Measurements from ENCODE around the gene RASSF9. TPM values are rescaled to one million over a fixed set of nuclear protein-coding genes. Genes with fewer than 3 reads are reported as not detected.
A peak's percentile ranks its signal among the peaks of the same experiment; 100 is the strongest.

RASSF9 gene
- total RNA-seq, 1 donor = 7.7 TPM

- TF ChIP-seq, protein P1, sequence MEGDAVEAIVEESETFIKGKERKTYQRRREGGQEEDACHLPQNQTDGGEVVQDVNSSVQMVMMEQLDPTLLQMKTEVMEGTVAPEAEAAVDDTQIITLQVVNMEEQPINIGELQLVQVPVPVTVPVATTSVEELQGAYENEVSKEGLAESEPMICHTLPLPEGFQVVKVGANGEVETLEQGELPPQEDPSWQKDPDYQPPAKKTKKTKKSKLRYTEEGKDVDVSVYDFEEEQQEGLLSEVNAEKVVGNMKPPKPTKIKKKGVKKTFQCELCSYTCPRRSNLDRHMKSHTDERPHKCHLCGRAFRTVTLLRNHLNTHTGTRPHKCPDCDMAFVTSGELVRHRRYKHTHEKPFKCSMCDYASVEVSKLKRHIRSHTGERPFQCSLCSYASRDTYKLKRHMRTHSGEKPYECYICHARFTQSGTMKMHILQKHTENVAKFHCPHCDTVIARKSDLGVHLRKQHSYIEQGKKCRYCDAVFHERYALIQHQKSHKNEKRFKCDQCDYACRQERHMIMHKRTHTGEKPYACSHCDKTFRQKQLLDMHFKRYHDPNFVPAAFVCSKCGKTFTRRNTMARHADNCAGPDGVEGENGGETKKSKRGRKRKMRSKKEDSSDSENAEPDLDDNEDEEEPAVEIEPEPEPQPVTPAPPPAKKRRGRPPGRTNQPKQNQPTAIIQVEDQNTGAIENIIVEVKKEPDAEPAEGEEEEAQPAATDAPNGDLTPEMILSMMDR (IDR thresholded peaks at IDR 0.05; ENCODE audit: insufficient read depth, low read length) = no peak
- DNase-seq (ENCODE audit: low read depth) = no peak
- peak overlapping the region; percentile 68 for H3K4me3 ChIP-seq (ENCODE audit: low read depth, low read length)
These were observed 1.8 kb downstream of the RASSF9 start for GRCh38 chr12:85834378-85834777.

DNA sequence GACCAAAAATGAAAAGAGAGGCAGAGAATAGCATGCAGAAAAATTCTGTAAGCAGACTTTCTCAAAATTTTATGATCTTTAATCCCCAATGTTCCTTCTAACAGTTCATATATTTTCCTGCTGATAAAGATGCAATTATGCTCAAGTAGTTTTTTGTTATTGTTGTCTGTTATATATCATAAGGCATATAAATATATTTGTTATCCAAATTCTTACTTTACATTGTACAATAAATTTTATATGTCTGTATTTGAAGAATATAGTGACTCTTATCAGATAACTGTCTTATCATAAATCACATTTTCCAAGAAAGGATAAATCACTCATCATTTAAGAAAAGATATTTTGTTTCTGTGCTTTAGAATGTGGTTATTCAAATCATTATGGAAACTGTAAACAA is 2.6 kb downstream of the RASSF9 start:
- TF ChIP-seq, protein P1 (IDR thresholded peaks at IDR 0.05; ENCODE audit: insufficient read depth, low read length) = no peak
- no peak for DNase-seq (ENCODE audit: low read depth)
- no peak overlapping the region for H3K4me3 ChIP-seq (ENCODE audit: low read depth, low read length)

- no peak overlapping the region for H3K4me3 ChIP-seq (ENCODE audit: low read depth, low read length)
- TF ChIP-seq, protein P1 (IDR thresholded peaks at IDR 0.05; ENCODE audit: insufficient read depth, low read length) = no peak
- no peak for DNase-seq (ENCODE audit: low read depth)
These were observed 4.8 kb downstream of the RASSF9 start for GRCh38 chr12:85831327-85831990.

- DNase-seq (ENCODE audit: low read depth) = peak; percentile 73
- H3K4me3 ChIP-seq (ENCODE audit: low read depth, low read length) = no peak overlapping the region
- TF ChIP-seq, protein P1 (IDR thresholded peaks at IDR 0.05; ENCODE audit: insufficient read depth, low read length) = no peak
These were observed 6.8 kb downstream of the RASSF9 start for GRCh38 chr12:85829391-85829790.

DNA sequence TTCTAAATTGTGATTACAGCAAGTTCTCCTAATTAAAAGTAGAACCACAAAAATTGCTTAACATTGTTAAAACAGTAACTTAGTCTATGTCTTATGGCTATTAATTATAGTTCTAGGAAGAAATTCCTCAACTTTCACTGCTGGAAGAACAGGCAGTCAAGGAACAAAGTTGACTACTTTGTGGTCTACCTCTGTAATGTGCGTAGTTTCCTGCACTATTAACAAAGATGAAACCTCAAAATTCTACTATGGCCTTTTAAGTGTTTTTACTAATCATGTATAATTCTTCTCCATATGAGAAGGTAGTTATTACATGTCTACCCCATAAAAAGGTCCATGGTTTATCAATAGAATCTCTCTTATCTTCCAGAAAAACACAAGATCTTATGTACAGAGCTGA is 7.6 kb downstream of the RASSF9 start:
- no peak overlapping the region for H3K4me3 ChIP-seq (ENCODE audit: low read depth, low read length)
- DNase-seq (ENCODE audit: low read depth) = no peak
- TF ChIP-seq, protein P1 (IDR thresholded peaks at IDR 0.05; ENCODE audit: insufficient read depth, low read length) = no peak

DNA sequence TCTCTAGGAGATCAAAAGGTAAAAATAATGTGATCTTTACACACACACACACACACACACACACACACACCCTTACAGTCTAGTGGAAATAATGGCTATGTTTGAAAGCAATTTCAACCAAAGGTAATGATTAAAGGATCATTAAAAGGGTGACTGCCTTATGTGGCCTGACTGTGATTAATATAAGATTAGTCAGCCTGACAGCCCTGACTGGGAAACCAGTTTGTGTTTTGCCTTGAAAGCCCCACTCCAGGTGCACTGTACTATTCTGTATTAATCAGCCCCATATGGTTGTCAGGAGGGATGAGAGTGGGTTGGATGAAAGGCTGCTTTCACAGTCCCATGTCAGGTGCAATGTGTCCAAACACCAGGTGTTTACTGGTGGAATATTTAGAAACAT is 10.5 kb downstream of the RASSF9 start:
- H3K4me3 ChIP-seq (ENCODE audit: low read depth, low read length) = no peak overlapping the region
- TF ChIP-seq, protein P1 (IDR thresholded peaks at IDR 0.05; ENCODE audit: insufficient read depth, low read length) = no peak
- no peak for DNase-seq (ENCODE audit: low read depth)

Measured in fibroblast of the aortic adventitia (primary cell).